Measurements from ENCODE around the gene VWA1.

Gene VWA1

GRCh38 chr1:1399187-1399871 is 36.2 kb upstream of the VWA1 start, which contains the start of gene CCNL2 (continued):
- TF ChIP-seq HIC1 (tag by site-specific recombination; IDR thresholded peaks at IDR 0.05) (no peak), KLF9 (tag by site-specific recombination; IDR thresholded peaks at IDR 0.05; ENCODE audit: low read depth) (peak; percentile 37), ZNF169 (tag by site-specific recombination; IDR thresholded peaks at IDR 0.05) (no peak), ZNF324 (tag by site-specific recombination; IDR thresholded peaks at IDR 0.05) (peak; percentile 76), ZSCAN4 (tag by site-specific recombination; IDR thresholded peaks at IDR 0.05) (no peak), SP3 (tag by site-specific recombination; IDR thresholded peaks at IDR 0.05) (peak; percentile 87), ZNF214 (tag by site-specific recombination; IDR thresholded peaks at IDR 0.05; ENCODE audit: borderline replicate concordance) (no peak), KLF10 (tag by site-specific recombination; IDR thresholded peaks at IDR 0.05) (peak; percentile 60; the same call in 1 of the 2 replicates), ZNF302 (tag by site-specific recombination; IDR thresholded peaks at IDR 0.05; ENCODE audit: low read depth) (no peak), ZNF239 (tag by site-specific recombination; IDR thresholded peaks at IDR 0.05) (0 out of 2 replicates have a peak, but pooled peaks have one; percentile 16), ZNF658 (tag by site-specific recombination; IDR thresholded peaks at IDR 0.05) (no peak), ZNF138 (tag by site-specific recombination; IDR thresholded peaks at IDR 0.05; ENCODE audit: borderline replicate concordance) (no peak), GLIS2 (tag by site-specific recombination; IDR thresholded peaks at IDR 0.05) (peak; percentile 92; the same call in 1 of the 2 replicates), ZNF274 (IDR thresholded peaks at IDR 0.05; ENCODE audit: low read length) (no peak), ZNF274 (tag by site-specific recombination; IDR thresholded peaks at IDR 0.05; ENCODE audit: borderline replicate concordance) (no peak), ZNF530 (tag by site-specific recombination; IDR thresholded peaks at IDR 0.05; ENCODE audit: low read depth) (no peak), ZNF19 (tag by site-specific recombination; IDR thresholded peaks at IDR 0.05; ENCODE audit: low read depth) (no peak), PRDM6 (tag by site-specific recombination; IDR thresholded peaks at IDR 0.05) (no peak), ZNF416 (tag by site-specific recombination; IDR thresholded peaks at IDR 0.05) (no peak), ZNF513 (tag by site-specific recombination; IDR thresholded peaks at IDR 0.05) (no peak; the same call in 1 of the 2 replicates), CTCF (tag by site-specific recombination; IDR thresholded peaks at IDR 0.05) (peak; percentile 93), ZNF621 (tag by site-specific recombination; IDR thresholded peaks at IDR 0.05) (no peak), ZNF544 (tag by site-specific recombination; IDR thresholded peaks at IDR 0.05) (no peak), ZBTB7A (tag by site-specific recombination; IDR thresholded peaks at IDR 0.05; ENCODE audit: low read depth) (peak; percentile 89), ZNF311 (tag by site-specific recombination; IDR thresholded peaks at IDR 0.05; ENCODE audit: borderline replicate concordance) (no peak), ZNF670 (tag by site-specific recombination; IDR thresholded peaks at IDR 0.05; ENCODE audit: low read depth) (no peak), IKZF3 (tag by site-specific recombination; IDR thresholded peaks at IDR 0.05) (no peak), ZNF366 (tag by site-specific recombination; conservative IDR thresholded peaks at IDR 0.05) (no peak), ZNF747 (tag by site-specific recombination; IDR thresholded peaks at IDR 0.05) (no peak), ZBTB44 (tag by site-specific recombination; IDR thresholded peaks at IDR 0.05) (no peak), ZNF677 (tag by site-specific recombination; IDR thresholded peaks at IDR 0.05) (no peak)
